PC-3 (cell line): Measurements from ENCODE around the gene CSNK1E.

Experiments used
- CTCF ChIP-seq: fragments of 300-600 bp; sonication (generic); conservative IDR thresholded peaks from 2 replicates; pipeline ENCODE4 v1.5.1; 2017; ENCODE audit warnings: antibody characterized with exemption, low read depth, mild to moderate bottlenecking, low read length
- EZH2 ChIP-seq: fragments of 300-600 bp; sonication (generic); IDR thresholded peaks from one replicate; pipeline ENCODE4 v1.6.1; 2017; ENCODE audit warnings: antibody characterized with exemption, mild to moderate bottlenecking, low read length; ENCODE audit not compliant: unreplicated experiment

- TF ChIP-seq CTCF (no peak), EZH2 (no peak)
Observed at GRCh38 chr22:38267086-38267485, 50.1 kb downstream of the CSNK1E start.
